Adipose tissue (tissue), 3 donors: ENCODE measurements around the gene ITFG2. TPM values are rescaled to one million over a fixed set of nuclear protein-coding genes. Genes with fewer than 3 reads are reported as not detected.

Source experiments
- H3K27ac ChIP-seq: one replicate; pipeline ENCODE4 v1.5.1; 2013; ENCODE audit warnings: low read depth, low read length
- WGBS, 3 donors: extraction: QIAGEN DNeasy Blood & Tissue Kit; methylation state at CpG; one replicate each; pipeline ENCODE4 v1.1.7; 2013; 5-methylcytosine and 5-hydroxymethylcytosine counted together
- polyA plus RNA-seq, 3 donors: library from polyadenylated mRNA; stranded (reverse); fragments of 200-250 nt; gene quantifications; one replicate each; pipeline ENCODE4 v1.2.3, GENCODE V29; 2013
- donor health status: healthy with polysubstance abuse.
- donor health status: Bipolar disorder and iron deficiency.
- donor health status: healthy.

Gene ITFG2
- polyA plus RNA-seq, 3 donors = 20.0 to 21.7 (median 21.5) TPM

- H3K27ac ChIP-seq = no peak overlapping the region
- 2 to 7% (median 3%) methylated on average over 49 of the region's 49 CpGs for WGBS, 3 donors
Observed at GRCh38 chr12:2794191-2794735, 18.2 kb upstream of the ITFG2 start.

- no peak within 1 kb of the TSS for H3K27ac ChIP-seq
- WGBS, 3 donors = 0 to 1% (median 0%) methylated on average over 59 to 63 of the region's 63 CpGs
Observed at GRCh38 chr12:2794736-2795289, 17.7 kb upstream of the ITFG2 start, which contains the start of gene FKBP4. Gene FKBP4, plus strand, starts transcription at chr12:2794970. Its CDS starts 170 bp downstream, at chr12:2795140.

- H3K27ac ChIP-seq = no peak overlapping the region
- 0 to 1% (median 1%) methylated on average over 67 to 111 of the region's 111 CpGs for WGBS, 3 donors
Observed at GRCh38 chr12:2795291-2796186, 16.9 kb upstream of the ITFG2 start.

GRCh38 chr12:2796187-2796666 is 16.2 kb upstream of the ITFG2 start:
- 2 to 4% (median 3%) methylated on average over 14 of the region's 14 CpGs for WGBS, 3 donors
- no peak overlapping the region for H3K27ac ChIP-seq

- WGBS, 3 donors = 54 to 74% (median 66%) methylated on average over 7 of the region's 7 CpGs
Observed at GRCh38 chr12:2797721-2798418, 14.6 kb upstream of the ITFG2 start.

GRCh38 chr12:2800046-2800570 is 12.4 kb upstream of the ITFG2 start:
- no peak overlapping the region for H3K27ac ChIP-seq
- 78 to 93% (median 90%) methylated on average over 3 of the region's 3 CpGs for WGBS, 3 donors

More at GRCh38 chr12:2797721-2798418, 14.6 kb upstream of the ITFG2 start:
- no peak overlapping the region for H3K27ac ChIP-seq

- H3K27ac ChIP-seq = no peak overlapping the region
- WGBS, 3 donors = 59 to 75% (median 59%) methylated on average over 16 of the region's 16 CpGs
Observed at GRCh38 chr12:2801044-2801783, 11.3 kb upstream of the ITFG2 start.

GRCh38 chr12:2803635-2804392 is 8.7 kb upstream of the ITFG2 start:
- H3K27ac ChIP-seq = no peak overlapping the region
- 69 to 86% (median 80%) methylated on average over 7 of the region's 7 CpGs for WGBS, 3 donors

- no peak overlapping the region for H3K27ac ChIP-seq
Observed at GRCh38 chr12:2804393-2805142, 7.9 kb upstream of the ITFG2 start.

GRCh38 chr12:2805143-2805520 is 7.3 kb upstream of the ITFG2 start:
- no peak overlapping the region for H3K27ac ChIP-seq
- WGBS, 3 donors = 39 to 48% (median 48%) methylated on average over 2 of the region's 2 CpGs

More at GRCh38 chr12:2804393-2805142, 7.9 kb upstream of the ITFG2 start:
- 53 to 63% (median 62%) methylated on average over 5 of the region's 5 CpGs for WGBS, 3 donors

GRCh38 chr12:2806700-2807099 is 5.8 kb upstream of the ITFG2 start:
- WGBS, 3 donors = 75 to 94% (median 82%) methylated on average over 6 of the region's 6 CpGs
- no peak overlapping the region for H3K27ac ChIP-seq

GRCh38 chr12:2811801-2812200 is 667 bp upstream of the ITFG2 start:
- 46 to 78% (median 77%) methylated on average over 5 of the region's 5 CpGs for WGBS, 3 donors

GRCh38 chr12:2813214-2814185 is 1.0 kb downstream of the ITFG2 start:
- no peak overlapping the region for H3K27ac ChIP-seq
- 12 to 16% (median 12%) methylated on average over 10 of the region's 10 CpGs for WGBS, 3 donors

More at GRCh38 chr12:2811801-2812200, 667 bp upstream of the ITFG2 start:
- H3K27ac ChIP-seq = no peak overlapping the region

GRCh38 chr12:2819810-2820209 is 7.3 kb downstream of the ITFG2 start:
- WGBS, 3 donors = 95 to 98% (median 97%) methylated on average over 14 to 15 of the region's 15 CpGs
- H3K27ac ChIP-seq = no peak overlapping the region

GRCh38 chr12:2820432-2820831 is 8.0 kb downstream of the ITFG2 start:
- H3K27ac ChIP-seq = no peak overlapping the region
- 76 to 89% (median 79%) methylated on average over 6 to 9 of the region's 9 CpGs for WGBS, 3 donors
